HL-60 (cell line): ENCODE data around the gene GAREM1.
"Not testable (repeated sequence)": the region's sequence is repeated elsewhere in the genome, so short reads cannot be mapped to it uniquely, and the experiment has no call there.

Source experiments
- DNase-seq, 2 experiments: peaks; one replicate each; pipeline ENCODE4 v3.0.0-alpha.2; 2010 to 2020; ENCODE audit warnings: low read depth in 1 of 2, low spot score in 1 of 2
- H3K27ac ChIP-seq: fragments of 250-450 bp; sonication (Bioruptor Pico); replicated peaks from 2 replicates; pipeline ENCODE4 v1.5.1; 2020; ENCODE audit warnings: mild to moderate bottlenecking, moderate library complexity
- H3K27me3 ChIP-seq: fragments of 250-450 bp; sonication (Bioruptor Pico); 2 replicates; pipeline ENCODE4 v1.5.1; 2021; ENCODE audit warnings: mild to moderate bottlenecking, moderate library complexity; ENCODE audit not compliant: insufficient read depth, poor library complexity, severe bottlenecking
- H3K4me3 ChIP-seq: replicated peaks from 2 replicates; pipeline ENCODE4 v1.5.1; 2011; ENCODE audit warnings: mild to moderate bottlenecking, control low read depth, low read length; ENCODE audit not compliant: insufficient read depth
- GABPA ChIP-seq: IDR thresholded peaks from 2 replicates; pipeline ENCODE4 v1.6.1; 2012; ENCODE audit warnings: low read depth
- POLR2AphosphoS5 ChIP-seq: IDR thresholded peaks from 2 replicates; pipeline ENCODE4 v1.6.1; 2012; ENCODE audit warnings: low read depth
- SPI1 ChIP-seq: IDR thresholded peaks from 2 replicates; pipeline ENCODE4 v1.6.1; 2012; ENCODE audit warnings: low read depth, mild to moderate bottlenecking, borderline replicate concordance
- TF ChIP-seq, protein P1 (sequence below): IDR thresholded peaks from one replicate; pipeline ENCODE4 v1.5.1; 2011; ENCODE audit warnings: low read length, control low read depth, inconsistent platforms; ENCODE audit not compliant: insufficient read depth
- TF ChIP-seq, protein P2 (sequence below): IDR thresholded peaks from 2 replicates; pipeline ENCODE4 v1.6.1; 2012; ENCODE audit warnings: low read depth; ENCODE audit not compliant: insufficient replicate concordance

Gene GAREM1

GRCh38 chr18:32295604-32296003 is 175.1 kb downstream of the GAREM1 start:
- Histone ChIP-seq H3K27me3 (peaks cover 6% of the 10 kb centered on the region), H3K27ac (no peak overlapping the region), H3K4me3 (no peak overlapping the region)
- TF ChIP-seq SPI1 (no peak), GABPA (no peak), POLR2AphosphoS5 (no peak)
- TF ChIP-seq, protein P1, sequence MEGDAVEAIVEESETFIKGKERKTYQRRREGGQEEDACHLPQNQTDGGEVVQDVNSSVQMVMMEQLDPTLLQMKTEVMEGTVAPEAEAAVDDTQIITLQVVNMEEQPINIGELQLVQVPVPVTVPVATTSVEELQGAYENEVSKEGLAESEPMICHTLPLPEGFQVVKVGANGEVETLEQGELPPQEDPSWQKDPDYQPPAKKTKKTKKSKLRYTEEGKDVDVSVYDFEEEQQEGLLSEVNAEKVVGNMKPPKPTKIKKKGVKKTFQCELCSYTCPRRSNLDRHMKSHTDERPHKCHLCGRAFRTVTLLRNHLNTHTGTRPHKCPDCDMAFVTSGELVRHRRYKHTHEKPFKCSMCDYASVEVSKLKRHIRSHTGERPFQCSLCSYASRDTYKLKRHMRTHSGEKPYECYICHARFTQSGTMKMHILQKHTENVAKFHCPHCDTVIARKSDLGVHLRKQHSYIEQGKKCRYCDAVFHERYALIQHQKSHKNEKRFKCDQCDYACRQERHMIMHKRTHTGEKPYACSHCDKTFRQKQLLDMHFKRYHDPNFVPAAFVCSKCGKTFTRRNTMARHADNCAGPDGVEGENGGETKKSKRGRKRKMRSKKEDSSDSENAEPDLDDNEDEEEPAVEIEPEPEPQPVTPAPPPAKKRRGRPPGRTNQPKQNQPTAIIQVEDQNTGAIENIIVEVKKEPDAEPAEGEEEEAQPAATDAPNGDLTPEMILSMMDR = no peak
- TF ChIP-seq, protein P2, sequence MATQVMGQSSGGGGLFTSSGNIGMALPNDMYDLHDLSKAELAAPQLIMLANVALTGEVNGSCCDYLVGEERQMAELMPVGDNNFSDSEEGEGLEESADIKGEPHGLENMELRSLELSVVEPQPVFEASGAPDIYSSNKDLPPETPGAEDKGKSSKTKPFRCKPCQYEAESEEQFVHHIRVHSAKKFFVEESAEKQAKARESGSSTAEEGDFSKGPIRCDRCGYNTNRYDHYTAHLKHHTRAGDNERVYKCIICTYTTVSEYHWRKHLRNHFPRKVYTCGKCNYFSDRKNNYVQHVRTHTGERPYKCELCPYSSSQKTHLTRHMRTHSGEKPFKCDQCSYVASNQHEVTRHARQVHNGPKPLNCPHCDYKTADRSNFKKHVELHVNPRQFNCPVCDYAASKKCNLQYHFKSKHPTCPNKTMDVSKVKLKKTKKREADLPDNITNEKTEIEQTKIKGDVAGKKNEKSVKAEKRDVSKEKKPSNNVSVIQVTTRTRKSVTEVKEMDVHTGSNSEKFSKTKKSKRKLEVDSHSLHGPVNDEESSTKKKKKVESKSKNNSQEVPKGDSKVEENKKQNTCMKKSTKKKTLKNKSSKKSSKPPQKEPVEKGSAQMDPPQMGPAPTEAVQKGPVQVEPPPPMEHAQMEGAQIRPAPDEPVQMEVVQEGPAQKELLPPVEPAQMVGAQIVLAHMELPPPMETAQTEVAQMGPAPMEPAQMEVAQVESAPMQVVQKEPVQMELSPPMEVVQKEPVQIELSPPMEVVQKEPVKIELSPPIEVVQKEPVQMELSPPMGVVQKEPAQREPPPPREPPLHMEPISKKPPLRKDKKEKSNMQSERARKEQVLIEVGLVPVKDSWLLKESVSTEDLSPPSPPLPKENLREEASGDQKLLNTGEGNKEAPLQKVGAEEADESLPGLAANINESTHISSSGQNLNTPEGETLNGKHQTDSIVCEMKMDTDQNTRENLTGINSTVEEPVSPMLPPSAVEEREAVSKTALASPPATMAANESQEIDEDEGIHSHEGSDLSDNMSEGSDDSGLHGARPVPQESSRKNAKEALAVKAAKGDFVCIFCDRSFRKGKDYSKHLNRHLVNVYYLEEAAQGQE = no peak
- DNase-seq = no peak

DNA sequence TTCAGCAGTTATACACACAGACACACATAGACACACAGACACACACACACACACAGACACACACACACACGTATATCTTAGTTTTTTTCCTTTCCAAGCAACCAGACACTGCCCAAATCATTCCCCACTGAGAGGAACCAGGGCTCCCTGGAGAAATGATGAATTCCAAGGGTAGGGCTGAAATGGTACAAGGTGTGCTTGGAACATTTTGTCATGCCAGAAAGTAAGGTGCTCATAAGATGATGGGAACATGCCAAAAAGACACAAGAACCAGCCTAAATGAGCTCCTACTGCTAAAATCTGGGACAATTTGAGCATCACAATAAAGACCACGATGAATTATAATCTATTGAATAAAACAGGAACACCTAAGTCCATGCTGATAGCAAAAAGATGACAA is 177.6 kb downstream of the GAREM1 start:
- H3K4me3 ChIP-seq = no peak overlapping the region
- peaks cover 4% of the 10 kb centered on the region for H3K27me3 ChIP-seq
- DNase-seq = no peak
- TF ChIP-seq POLR2AphosphoS5 (no peak), SPI1 (no peak)
- H3K27ac ChIP-seq = no peak overlapping the region

DNA sequence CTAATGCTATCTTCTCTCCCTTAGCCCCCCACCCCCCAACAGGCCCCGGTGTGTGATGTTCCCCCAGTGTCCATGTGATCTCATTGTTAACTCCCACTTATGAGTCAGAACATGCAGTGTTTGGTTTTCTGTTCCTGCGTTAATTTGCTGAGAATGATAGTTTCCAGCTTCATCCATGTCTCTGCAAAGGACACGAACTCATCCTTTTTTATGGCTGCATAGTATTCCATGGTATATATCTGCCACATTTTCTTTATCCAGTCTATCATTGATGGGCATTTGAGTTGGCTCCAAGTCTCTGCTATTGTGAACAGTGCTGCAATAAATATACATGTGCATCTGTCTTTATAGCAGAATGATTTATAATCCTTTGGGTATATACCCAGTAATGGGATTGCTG is 179.1 kb downstream of the GAREM1 start:
- DNase-seq, H3K27me3 ChIP-seq, H3K27ac ChIP-seq, H3K4me3 ChIP-seq: not testable (repeated sequence)

DNA sequence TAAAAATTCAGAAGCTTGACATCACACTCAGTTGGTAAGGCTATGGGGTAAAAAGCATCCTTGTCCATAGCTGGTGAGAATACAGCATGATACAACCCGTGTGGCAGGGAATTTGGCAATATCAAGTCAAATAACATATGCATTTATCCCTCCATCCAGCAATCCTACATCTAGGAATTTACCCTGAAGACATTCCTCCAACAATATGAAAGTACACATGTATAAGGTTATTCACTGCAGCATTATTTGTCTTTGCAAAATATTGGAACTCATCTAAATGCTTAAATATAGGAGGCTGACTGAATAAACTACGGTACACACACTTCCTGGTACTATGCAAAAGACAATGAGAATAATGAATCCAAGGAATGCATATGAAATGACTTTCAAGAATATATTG is 179.9 kb downstream of the GAREM1 start:
- Histone ChIP-seq H3K27me3 (peaks cover 10% of the 10 kb centered on the region), H3K27ac (no peak overlapping the region), H3K4me3 (no peak overlapping the region)
- no peak for DNase-seq
- TF ChIP-seq, protein P2 = no peak
- TF ChIP-seq GABPA (no peak), SPI1 (no peak), POLR2AphosphoS5 (no peak)
- TF ChIP-seq, protein P1 = no peak

- peaks cover 14% of the 10 kb centered on the region for H3K27me3 ChIP-seq
- no peak overlapping the region for H3K4me3 ChIP-seq
- TF ChIP-seq, protein P1 = peak; percentile 82
- no peak for TF ChIP-seq GABPA
- DNase-seq = peak; percentile 7 to 67
- no peak overlapping the region for H3K27ac ChIP-seq
These were observed 181.1 kb downstream of the GAREM1 start for GRCh38 chr18:32289483-32290075.
